ENCODE data around the gene APBA1. TPM values are rescaled to one million over a fixed set of nuclear protein-coding genes. Genes with fewer than 3 reads are reported as not detected.

Gene APBA1
- total and polyA plus RNA-seq, 2 donors (not counting 3 experiments of a cell fraction or from before 2014, with no cell fraction given), result 6.1 to 11.3 TPM

DNA sequence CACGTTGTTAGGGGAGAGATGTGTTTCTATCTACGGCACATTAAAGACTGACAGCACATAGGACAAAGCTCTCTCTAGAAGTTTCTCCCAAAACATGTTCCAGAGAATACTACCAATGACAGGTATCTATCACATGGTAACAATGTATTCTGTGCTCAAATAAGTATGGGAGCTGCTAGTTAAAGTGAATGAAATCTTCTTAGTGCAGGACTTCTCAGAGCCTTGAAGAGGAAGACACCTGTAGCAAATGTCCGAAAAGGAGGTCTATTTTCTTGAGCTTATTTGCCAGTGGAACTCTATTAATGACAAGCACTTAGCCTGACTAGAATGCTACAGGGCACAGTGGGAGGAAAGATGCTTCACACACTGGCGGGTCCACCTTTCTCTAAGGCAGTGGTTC, 209.8 kb downstream of the APBA1 start:
- H3K27ac ChIP-seq (ENCODE audit: insufficient read depth, low read depth, low read length), result no peak overlapping the region
- TF ChIP-seq EZH2 (IDR thresholded peaks at IDR 0.05; ENCODE audit: borderline replicate concordance, low read depth, low read length, severe bottlenecking), result no peak
- no peak for TF ChIP-seq GATA2 (IDR thresholded peaks at IDR 0.05; ENCODE audit: insufficient read depth, insufficient read length, low read depth, low read length)
- TF ChIP-seq MYC (IDR thresholded peaks at IDR 0.05; ENCODE audit: low read depth, low read length), result no peak
- TF ChIP-seq, protein P1, sequence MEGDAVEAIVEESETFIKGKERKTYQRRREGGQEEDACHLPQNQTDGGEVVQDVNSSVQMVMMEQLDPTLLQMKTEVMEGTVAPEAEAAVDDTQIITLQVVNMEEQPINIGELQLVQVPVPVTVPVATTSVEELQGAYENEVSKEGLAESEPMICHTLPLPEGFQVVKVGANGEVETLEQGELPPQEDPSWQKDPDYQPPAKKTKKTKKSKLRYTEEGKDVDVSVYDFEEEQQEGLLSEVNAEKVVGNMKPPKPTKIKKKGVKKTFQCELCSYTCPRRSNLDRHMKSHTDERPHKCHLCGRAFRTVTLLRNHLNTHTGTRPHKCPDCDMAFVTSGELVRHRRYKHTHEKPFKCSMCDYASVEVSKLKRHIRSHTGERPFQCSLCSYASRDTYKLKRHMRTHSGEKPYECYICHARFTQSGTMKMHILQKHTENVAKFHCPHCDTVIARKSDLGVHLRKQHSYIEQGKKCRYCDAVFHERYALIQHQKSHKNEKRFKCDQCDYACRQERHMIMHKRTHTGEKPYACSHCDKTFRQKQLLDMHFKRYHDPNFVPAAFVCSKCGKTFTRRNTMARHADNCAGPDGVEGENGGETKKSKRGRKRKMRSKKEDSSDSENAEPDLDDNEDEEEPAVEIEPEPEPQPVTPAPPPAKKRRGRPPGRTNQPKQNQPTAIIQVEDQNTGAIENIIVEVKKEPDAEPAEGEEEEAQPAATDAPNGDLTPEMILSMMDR (IDR thresholded peaks at IDR 0.05; ENCODE audit: extremely low read depth in 1 of 2, insufficient read depth in 1 of 2, low read depth in 1 of 2, low read length in 2 of 2), result no peak
- no peak for TF ChIP-seq JUN (IDR thresholded peaks at IDR 0.05; ENCODE audit: borderline replicate concordance, insufficient read depth, insufficient read length, low read depth)
- TF ChIP-seq FOS (IDR thresholded peaks at IDR 0.05; ENCODE audit: borderline replicate concordance, insufficient read depth, low read length), result no peak
- TF ChIP-seq, protein P2, sequence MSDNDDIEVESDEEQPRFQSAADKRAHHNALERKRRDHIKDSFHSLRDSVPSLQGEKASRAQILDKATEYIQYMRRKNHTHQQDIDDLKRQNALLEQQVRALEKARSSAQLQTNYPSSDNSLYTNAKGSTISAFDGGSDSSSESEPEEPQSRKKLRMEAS (IDR thresholded peaks at IDR 0.05; ENCODE audit: insufficient read depth, insufficient read length), result no peak
- TF ChIP-seq POLR2A (IDR thresholded peaks at IDR 0.05; ENCODE audit: low read depth, low read length), result no peak
- no peak for TF ChIP-seq POLR2AphosphoS5 (IDR thresholded peaks at IDR 0.05; ENCODE audit: insufficient read depth, low read depth, low read length)
- H3K27me3 ChIP-seq (ENCODE audit: control insufficient read depth in 2 of 2, insufficient read depth in 2 of 2, low read length in 2 of 2), result no peaks in the 10 kb centered on the region
- no peaks in the 10 kb centered on the region for H4K20me1 ChIP-seq (replicated peaks; ENCODE audit: control insufficient read depth, extremely low read depth, insufficient read depth, low read length)
- H3K9me3 ChIP-seq (replicated peaks; ENCODE audit: control insufficient read depth, insufficient read depth, low read length), result no peaks in the 10 kb centered on the region
- FAIRE-seq, result no peak
- ChIA-PET POLR2A (no interaction called here), CTCF (interaction anchor here (1.3 to 1.4 kb wide), 2 partner anchors 40 to 51 kb away, joined by 3 to 4 read pairs; no protein-coding TSS in a partner anchor)
- no peak overlapping the region for H3K9ac ChIP-seq (replicated peaks; ENCODE audit: extremely low read depth, insufficient read depth, low read length)
- H2AFZ ChIP-seq (ENCODE audit: low read depth, low read length), result no peak overlapping the region
- dilution Hi-C loops (cut with MboI; ENCODE audit: extremely low pct_ligation_motif_present, low sequenced_read_pairs) (no loop called here), intact Hi-C loops (cut with micrococcal nuclease) (no loop called here)
- no peak overlapping the region for H3K4me3 ChIP-seq (replicated peaks in 1 of 3; ENCODE audit: insufficient read depth in 1 of 3, low read depth in 1 of 3, low read length in 3 of 3)
- H3K4me2 ChIP-seq (ENCODE audit: insufficient read depth, low read length), result no peak overlapping the region
- no peaks in the 10 kb centered on the region for H3K36me3 ChIP-seq (ENCODE audit: control insufficient read depth in 2 of 2, extremely low read depth in 1 of 2, insufficient read depth in 2 of 2, low read length in 2 of 2)
- H3K9me1 ChIP-seq (replicated peaks; ENCODE audit: control insufficient read depth, extremely low read depth, insufficient read depth, low read length), result no peaks in the 10 kb centered on the region
- H3K4me1 ChIP-seq (ENCODE audit: control insufficient read depth, extremely low read depth, insufficient read depth, low read length), result no peaks in the 10 kb centered on the region
- DNase-seq (ENCODE audit: low read depth, low spot score), result no peak
- BruUV-seq (replicated peaks), result no TSS peak
- H3K79me2 ChIP-seq (ENCODE audit: control insufficient read depth, insufficient read depth, low read length), result no peaks in the 10 kb centered on the region
